NCI-H774 (cell line): ENCODE results near the gene GMFB.

ENCODE experiments used
- DNase-seq: peaks from one replicate; lab custom pipeline; 2025; lab: John Stamatoyannopoulos, UW

The GMFB gene

GRCh38 chr14:54490445-54491175, 1.8 kb upstream of the GMFB start:
- no peak for DNase-seq

GRCh38 chr14:54489731-54490444, 1.1 kb upstream of the GMFB start:
- DNase-seq = no peak

- DNase-seq = no peak
These were observed 521 bp upstream of the GMFB start for GRCh38 chr14:54489318-54489683.

- DNase-seq = no peak
These were observed 498 bp downstream of the GMFB start for GRCh38 chr14:54488318-54488645.

- no peak for DNase-seq
These were observed 1.0 kb downstream of the GMFB start for GRCh38 chr14:54487771-54488170.

- no peak for DNase-seq
These were observed 2.1 kb downstream of the GMFB start for GRCh38 chr14:54486685-54487084.

GRCh38 chr14:54483846-54484245, 4.9 kb downstream of the GMFB start:
- no peak for DNase-seq

GRCh38 chr14:54483073-54483745, 5.6 kb downstream of the GMFB start:
- no peak for DNase-seq

GRCh38 chr14:54481695-54482094, 7.1 kb downstream of the GMFB start:
- no peak for DNase-seq

GRCh38 chr14:54480830-54481562, 7.8 kb downstream of the GMFB start:
- no peak for DNase-seq

- DNase-seq = no peak
These were observed 10.1 kb downstream of the GMFB start for GRCh38 chr14:54478636-54479215.

- no peak for DNase-seq
These were observed 12.9 kb downstream of the GMFB start for GRCh38 chr14:54475911-54476310.

GRCh38 chr14:54475187-54475899, 13.4 kb downstream of the GMFB start:
- no peak for DNase-seq

GRCh38 chr14:54474232-54474793, 14.5 kb downstream of the GMFB start:
- DNase-seq = no peak

- DNase-seq = no peak
These were observed 16.5 kb downstream of the GMFB start for GRCh38 chr14:54472315-54472714.

GRCh38 chr14:54471641-54472040, 17.1 kb downstream of the GMFB start:
- no peak for DNase-seq

GRCh38 chr14:54470701-54471100, 18.1 kb downstream of the GMFB start:
- DNase-seq = no peak

GRCh38 chr14:54467280-54467679, 21.5 kb downstream of the GMFB start:
- DNase-seq = no peak

- no peak for DNase-seq
These were observed 23.1 kb downstream of the GMFB start for GRCh38 chr14:54465654-54466053.

- no peak for DNase-seq
These were observed 26.7 kb downstream of the GMFB start for GRCh38 chr14:54462048-54462447.

- DNase-seq = no peak
These were observed 29.7 kb downstream of the GMFB start for GRCh38 chr14:54459106-54459505.
